HAP-1 (cell line): ENCODE data around the gene NMT1.

Source experiments
- DNase-seq, 2 experiments: peaks; one replicate each; pipeline ENCODE4 v3.0.0-alpha.2; 2016 to 2020; ENCODE audit warnings: low spot score in 2 of 2
- H3K27me3 ChIP-seq: fragments of 250-450 bp; sonication (Bioruptor Pico); 2 replicates; pipeline ENCODE4 v1.5.1; 2020; ENCODE audit warnings: low read depth, mild to moderate bottlenecking, moderate library complexity
- H3K36me3 ChIP-seq: fragments of 250-450 bp; sonication (Bioruptor Pico); replicated peaks from 2 replicates; pipeline ENCODE4 v1.5.1; 2020; ENCODE audit warnings: mild to moderate bottlenecking
- H3K4me1 ChIP-seq: fragments of 250-450 bp; sonication (Bioruptor Pico); 2 replicates; pipeline ENCODE4 v1.5.1; 2020; ENCODE audit warnings: mild to moderate bottlenecking
- H3K4me3 ChIP-seq: fragments of 250-450 bp; sonication (Bioruptor Pico); 2 replicates; pipeline ENCODE4 v1.5.1; 2020; ENCODE audit warnings: mild to moderate bottlenecking, moderate library complexity
- H3K9me3 ChIP-seq: fragments of 250-450 bp; sonication (Bioruptor Pico); 2 replicates; pipeline ENCODE4 v1.5.1; 2020; ENCODE audit warnings: mild to moderate bottlenecking, moderate library complexity
- in situ Hi-C: fragments of 300-500 bp; cut with MboI; formaldehyde crosslinking; loops from 3 replicates; pipeline ENCODE4 v1.14.3; 2020; ENCODE audit warnings: low sequenced_read_pairs, inconsistent platforms, mixed read lengths

NMT1 gene

DNA sequence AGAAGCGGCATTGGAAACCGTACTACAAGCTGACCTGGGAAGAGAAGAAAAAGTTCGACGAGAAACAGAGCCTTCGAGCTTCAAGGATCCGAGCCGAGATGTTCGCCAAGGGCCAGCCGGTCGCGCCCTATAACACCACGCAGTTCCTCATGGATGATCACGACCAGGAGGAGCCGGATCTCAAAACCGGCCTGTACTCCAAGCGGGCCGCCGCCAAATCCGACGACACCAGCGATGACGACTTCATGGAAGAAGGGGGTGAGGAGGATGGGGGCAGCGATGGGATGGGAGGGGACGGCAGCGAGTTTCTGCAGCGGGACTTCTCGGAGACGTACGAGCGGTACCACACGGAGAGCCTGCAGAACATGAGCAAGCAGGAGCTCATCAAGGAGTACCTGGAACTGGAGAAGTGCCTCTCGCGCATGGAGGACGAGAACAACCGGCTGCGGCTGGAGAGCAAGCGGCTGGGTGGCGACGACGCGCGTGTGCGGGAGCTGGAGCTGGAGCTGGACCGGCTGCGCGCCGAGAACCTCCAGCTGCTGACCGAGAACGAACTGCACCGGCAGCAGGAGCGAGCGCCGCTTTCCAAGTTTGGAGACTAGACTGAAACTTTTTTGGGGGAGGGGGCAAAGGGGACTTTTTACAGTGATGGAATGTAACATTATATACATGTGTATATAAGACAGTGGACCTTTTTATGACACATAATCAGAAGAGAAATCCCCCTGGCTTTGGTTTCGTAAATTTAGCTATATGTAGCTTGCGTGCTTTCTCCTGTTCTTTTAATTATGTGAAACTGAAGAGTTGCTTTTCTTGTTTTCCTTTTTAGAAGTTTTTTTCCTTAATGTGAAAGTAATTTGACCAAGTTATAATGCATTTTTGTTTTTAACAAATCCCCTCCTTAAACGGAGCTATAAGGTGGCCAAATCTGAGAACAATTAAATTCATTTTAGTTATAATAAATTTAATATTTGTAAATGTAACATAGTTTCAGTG lies 88.8 kb downstream of the NMT1 start:
- Histone ChIP-seq H3K27me3 (no peaks in the 10 kb centered on the region), H3K4me3 (peak overlapping the region; percentile 55), H3K4me1 (peaks cover 12% of the 10 kb centered on the region), H3K9me3 (no peaks in the 10 kb centered on the region), H3K36me3 (no peaks in the 10 kb centered on the region)
- DNase-seq, result peak; percentile 43 to 69
- in situ Hi-C loops, result no loop called here

DNA sequence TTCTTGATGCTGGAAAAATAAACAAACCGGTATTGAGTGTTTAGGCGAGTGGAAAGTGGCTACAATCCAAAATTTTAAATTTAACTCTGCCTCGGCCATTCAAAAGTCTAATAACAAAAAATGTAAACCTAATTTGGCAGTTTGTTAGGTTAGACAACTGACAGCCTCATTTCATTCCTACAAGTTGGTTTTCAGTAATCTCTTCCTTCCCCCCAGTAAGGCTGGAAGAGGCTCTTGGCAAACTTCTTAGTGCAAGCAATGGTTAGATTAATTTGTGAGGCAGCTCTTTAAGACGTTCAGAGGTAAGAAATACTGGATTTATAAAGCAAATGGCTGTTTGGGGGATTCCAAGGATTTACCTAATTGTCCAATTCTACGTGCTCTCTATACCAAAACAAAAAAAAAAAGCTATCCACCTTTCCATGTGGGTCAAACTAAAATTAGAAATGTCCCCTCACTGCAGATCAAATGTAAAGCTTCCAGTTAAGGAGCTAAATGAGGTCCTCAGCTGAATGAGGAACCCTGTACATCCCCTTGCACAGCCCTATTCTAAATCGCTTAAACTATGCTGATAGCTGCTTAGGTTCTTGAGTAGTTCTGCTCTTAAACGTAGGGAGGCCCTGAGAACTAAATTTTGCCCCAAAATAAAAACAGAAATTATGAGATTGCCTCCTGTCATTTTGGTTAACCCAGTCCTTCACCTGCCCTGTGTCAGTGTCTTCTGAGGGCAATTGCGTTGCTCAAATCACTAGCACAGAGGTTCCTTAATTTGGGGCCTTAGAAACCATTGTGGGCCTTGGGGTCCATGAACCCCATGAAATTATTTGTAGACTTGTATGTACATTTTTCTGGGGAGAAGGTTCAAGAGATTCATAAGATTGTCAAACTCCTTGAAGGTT lies 90.0 kb downstream of the NMT1 start:
- DNase-seq, result peak in 1 of 2 experiments; percentile 25
- H3K4me3 ChIP-seq, result peak overlapping the region; percentile 55
- in situ Hi-C loops, result no loop called here

DNA sequence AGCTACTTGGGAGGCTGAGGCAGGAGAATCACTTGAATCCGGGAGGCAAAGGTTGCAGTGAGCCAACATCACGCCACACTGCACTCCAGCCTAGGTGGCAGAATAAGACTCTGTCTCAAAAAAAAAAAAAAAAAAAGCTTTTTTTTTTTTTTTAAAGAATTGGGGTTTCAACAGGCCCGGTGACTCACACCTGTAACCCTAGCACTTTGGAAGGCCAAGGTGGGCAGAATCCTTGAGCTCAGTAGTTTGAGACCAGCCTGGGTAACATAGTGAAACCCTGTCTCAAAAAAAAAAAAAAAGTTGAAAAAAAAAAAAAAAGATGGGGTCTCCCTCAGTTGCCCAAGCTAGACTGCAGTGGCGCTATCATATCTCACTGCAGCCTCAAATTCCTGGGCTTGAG lies 93.9 kb downstream of the NMT1 start:
- in situ Hi-C loops, result no loop called here
- no peak overlapping the region for H3K4me3 ChIP-seq

More for the DNA sequence above, 90.0 kb downstream of the NMT1 start:
- Histone ChIP-seq H3K36me3 (no peaks in the 10 kb centered on the region), H3K27me3 (no peaks in the 10 kb centered on the region), H3K4me1 (peaks cover 12% of the 10 kb centered on the region), H3K9me3 (no peaks in the 10 kb centered on the region)

DNA sequence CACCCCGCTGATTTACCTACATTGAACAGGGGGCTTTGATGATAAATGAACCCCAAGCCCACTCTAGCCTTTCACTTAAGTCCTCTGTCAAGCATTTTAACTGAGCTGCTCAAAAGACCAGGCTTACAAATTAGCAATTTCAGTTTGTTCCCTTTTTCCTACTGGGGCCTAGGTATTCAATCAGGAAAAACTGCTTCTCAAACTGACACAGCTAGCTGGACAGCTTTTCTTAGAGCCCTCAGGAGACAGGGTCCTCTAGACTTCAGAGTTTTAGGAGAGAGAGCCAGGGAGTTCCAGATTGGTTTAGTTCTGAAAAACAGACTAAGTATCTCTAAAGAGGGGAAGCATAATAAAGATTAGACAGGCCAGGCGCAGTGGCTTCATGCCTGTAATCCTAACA lies 94.4 kb downstream of the NMT1 start:
- H3K4me1 ChIP-seq, result peaks cover 32% of the 10 kb centered on the region
- in situ Hi-C loops, result no loop called here
- H3K9me3 ChIP-seq, result no peaks in the 10 kb centered on the region
- peaks cover 11% of the 10 kb centered on the region for H3K36me3 ChIP-seq
- no peaks in the 10 kb centered on the region for H3K27me3 ChIP-seq
- no peak overlapping the region for H3K4me3 ChIP-seq
- DNase-seq, result no peak

More for the DNA sequence above, 93.9 kb downstream of the NMT1 start:
- Histone ChIP-seq H3K36me3 (peaks cover 11% of the 10 kb centered on the region), H3K4me1 (peaks cover 30% of the 10 kb centered on the region), H3K27me3 (no peaks in the 10 kb centered on the region), H3K9me3 (no peaks in the 10 kb centered on the region)
- DNase-seq, result no peak

DNA sequence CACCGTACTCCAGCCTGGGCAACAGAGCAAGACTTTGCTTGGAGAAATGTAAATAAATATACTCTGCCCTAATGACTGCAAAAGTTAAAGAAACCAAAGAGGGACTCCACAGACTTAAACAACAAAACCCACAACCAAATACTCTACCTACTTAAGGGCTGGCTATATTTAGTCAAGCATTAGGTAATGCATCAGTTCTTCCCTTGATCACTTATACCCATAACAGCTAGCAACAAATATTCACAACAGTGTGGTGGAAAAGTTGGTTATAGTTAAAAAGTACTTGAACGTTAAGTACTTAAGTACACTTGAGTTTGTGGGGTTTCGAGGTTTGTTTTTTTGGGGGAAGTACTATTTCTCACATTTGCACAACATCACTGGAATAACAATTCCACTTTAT lies 95.1 kb downstream of the NMT1 start:
- in situ Hi-C loops, result no loop called here
- no peaks in the 10 kb centered on the region for H3K27me3 ChIP-seq
- DNase-seq, result no peak
- no peaks in the 10 kb centered on the region for H3K9me3 ChIP-seq
- peaks cover 27% of the 10 kb centered on the region for H3K4me1 ChIP-seq
- H3K4me3 ChIP-seq, result no peak overlapping the region
- peaks cover 14% of the 10 kb centered on the region for H3K36me3 ChIP-seq
